GM12875 (cell line): ENCODE data around the gene MYO5B.

Experiments
- H3K4me3 ChIP-seq: one replicate; pipeline ENCODE4 v1.5.1; 2011; ENCODE audit warnings: low read depth, low read length, control low read depth
- TF ChIP-seq, protein P1 (sequence below): IDR thresholded peaks from 2 replicates; pipeline ENCODE4 v1.5.1; 2011; ENCODE audit warnings: low read depth, mild to moderate bottlenecking, control low read depth, inconsistent platforms, low read length, moderate library complexity, borderline replicate concordance; ENCODE audit not compliant: insufficient read depth

MYO5B gene

DNA sequence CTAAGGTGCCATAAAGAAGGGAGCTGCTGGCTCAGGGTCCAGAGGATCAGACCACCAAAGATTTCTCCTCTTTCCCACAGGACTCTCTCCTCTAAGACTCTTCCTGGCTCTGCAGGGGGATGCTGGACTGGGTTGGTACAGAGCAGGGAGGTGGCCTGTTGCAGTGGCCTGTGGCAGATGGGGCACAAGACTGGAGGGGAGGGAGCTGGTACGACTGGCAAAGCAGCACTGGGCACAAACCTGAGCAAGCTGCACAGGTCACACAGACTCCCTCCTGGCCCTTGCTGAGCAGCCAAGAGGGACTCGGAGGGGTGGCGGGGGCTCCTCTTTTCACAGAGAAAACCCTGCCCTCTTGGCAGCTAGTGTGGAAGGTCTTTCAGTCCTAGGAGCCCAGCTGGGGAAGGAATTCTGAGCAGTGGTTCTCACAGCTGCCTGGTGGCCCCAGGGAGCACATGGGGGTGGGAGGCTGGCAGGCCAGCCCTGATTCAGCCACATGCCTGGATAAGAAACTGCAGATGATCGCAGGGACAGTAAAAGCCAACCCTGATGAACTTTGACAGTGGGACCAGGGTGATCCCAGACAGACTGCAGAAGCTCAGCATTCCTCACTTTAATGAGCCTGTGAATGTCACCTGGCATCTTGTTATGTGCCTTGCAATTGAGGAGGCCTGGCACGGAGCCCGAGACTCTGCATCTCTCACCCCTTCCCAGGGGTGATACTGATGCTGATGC, 349.2 kb downstream of the MYO5B start:
- H3K4me3 ChIP-seq, result no peak overlapping the region
- TF ChIP-seq, protein P1, sequence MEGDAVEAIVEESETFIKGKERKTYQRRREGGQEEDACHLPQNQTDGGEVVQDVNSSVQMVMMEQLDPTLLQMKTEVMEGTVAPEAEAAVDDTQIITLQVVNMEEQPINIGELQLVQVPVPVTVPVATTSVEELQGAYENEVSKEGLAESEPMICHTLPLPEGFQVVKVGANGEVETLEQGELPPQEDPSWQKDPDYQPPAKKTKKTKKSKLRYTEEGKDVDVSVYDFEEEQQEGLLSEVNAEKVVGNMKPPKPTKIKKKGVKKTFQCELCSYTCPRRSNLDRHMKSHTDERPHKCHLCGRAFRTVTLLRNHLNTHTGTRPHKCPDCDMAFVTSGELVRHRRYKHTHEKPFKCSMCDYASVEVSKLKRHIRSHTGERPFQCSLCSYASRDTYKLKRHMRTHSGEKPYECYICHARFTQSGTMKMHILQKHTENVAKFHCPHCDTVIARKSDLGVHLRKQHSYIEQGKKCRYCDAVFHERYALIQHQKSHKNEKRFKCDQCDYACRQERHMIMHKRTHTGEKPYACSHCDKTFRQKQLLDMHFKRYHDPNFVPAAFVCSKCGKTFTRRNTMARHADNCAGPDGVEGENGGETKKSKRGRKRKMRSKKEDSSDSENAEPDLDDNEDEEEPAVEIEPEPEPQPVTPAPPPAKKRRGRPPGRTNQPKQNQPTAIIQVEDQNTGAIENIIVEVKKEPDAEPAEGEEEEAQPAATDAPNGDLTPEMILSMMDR, result no peak

GRCh38 chr18:49844903-49845302, 350.0 kb downstream of the MYO5B start:
- TF ChIP-seq, protein P1, result no peak
- no peak overlapping the region for H3K4me3 ChIP-seq

DNA sequence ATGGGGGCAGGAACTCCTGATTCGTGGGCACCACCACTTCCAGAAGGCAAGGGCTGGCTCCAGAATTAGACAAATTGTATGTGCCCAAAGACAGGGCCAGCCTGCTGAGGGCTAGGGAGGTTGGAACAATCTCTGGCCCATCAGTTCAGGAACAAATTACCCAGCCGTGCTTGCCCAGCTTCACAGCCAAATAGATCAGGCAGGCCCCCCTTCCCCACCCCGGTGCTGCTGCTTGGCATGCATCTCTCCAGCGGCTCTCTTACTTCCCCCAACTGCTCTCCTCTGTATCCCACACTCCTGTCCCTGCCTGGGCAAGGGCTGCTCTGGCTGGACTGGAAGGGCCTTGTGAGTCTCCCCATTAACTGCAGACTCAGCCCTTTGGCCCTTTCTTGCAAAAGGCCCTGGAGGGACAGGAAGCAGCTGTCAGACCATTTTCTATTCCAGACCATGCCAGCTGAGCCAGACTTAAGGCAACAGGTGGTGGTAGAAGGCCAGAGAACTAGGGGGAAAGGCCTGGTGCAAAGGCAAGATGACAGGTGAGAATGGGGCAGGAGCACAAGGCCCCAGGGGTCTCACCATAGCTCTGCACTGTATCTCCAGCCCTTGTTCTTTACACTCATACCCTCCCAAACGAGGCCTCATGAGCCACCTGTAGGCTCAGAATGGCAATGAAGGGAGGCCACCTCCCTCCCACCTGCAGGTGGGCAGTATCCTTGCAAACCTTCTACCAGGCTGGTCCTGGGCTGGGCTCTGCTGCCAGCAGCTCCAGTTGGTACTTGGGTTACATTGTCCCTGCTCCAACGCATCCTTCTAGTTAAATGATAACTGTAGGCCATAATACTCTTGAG, 350.9 kb downstream of the MYO5B start:
- H3K4me3 ChIP-seq, result no peak overlapping the region
- TF ChIP-seq, protein P1, result no peak

DNA sequence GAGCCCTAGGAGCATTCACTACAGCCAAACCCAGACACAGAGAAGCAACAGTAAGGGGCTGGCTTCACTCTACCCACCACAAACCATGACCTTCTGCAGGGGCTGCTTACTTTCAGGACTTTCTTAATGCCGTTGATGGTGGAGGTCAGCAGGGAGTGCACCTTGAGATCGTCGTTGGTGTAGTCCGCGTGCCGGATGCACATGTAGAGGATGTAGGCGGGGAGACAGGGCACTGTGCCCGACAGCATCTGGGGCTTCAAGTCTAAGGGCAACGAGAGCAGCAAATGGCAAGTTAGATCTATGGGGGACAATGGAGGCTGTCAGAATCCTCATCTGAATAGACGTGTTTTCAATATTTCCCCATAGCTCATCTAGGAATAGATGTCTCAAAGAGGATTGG, 351.8 kb downstream of the MYO5B start:
- no peak overlapping the region for H3K4me3 ChIP-seq
- TF ChIP-seq, protein P1, result no peak

GRCh38 chr18:49842656-49843055, 352.3 kb downstream of the MYO5B start:
- TF ChIP-seq, protein P1, result no peak
- no peak overlapping the region for H3K4me3 ChIP-seq

- H3K4me3 ChIP-seq, result no peak overlapping the region
- TF ChIP-seq, protein P1, result no peak
Observed at GRCh38 chr18:49841236-49842217, 353.4 kb downstream of the MYO5B start.
